SW480 (cell line): ENCODE data around the gene CHD9.

ENCODE experiments used
- DNase-seq: peaks from one replicate; pipeline ENCODE4 v3.0.0-alpha.2; 2016; ENCODE audit warnings: low spot score

The CHD9 gene

GRCh38 chr16:53094013-53094630 lies 39.3 kb downstream of the CHD9 start:
- DNase-seq: peak; percentile 36

GRCh38 chr16:53097190-53097589 lies 42.4 kb downstream of the CHD9 start:
- DNase-seq: no peak

- peak; percentile 76 for DNase-seq
Observed at GRCh38 chr16:53098526-53099317, 43.9 kb downstream of the CHD9 start.

GRCh38 chr16:53099318-53100130 lies 44.7 kb downstream of the CHD9 start:
- peak; percentile 95 for DNase-seq

GRCh38 chr16:53100131-53100748 lies 45.4 kb downstream of the CHD9 start:
- DNase-seq: no peak

- DNase-seq: no peak
Observed at GRCh38 chr16:53100889-53101288, 46.1 kb downstream of the CHD9 start.

GRCh38 chr16:53103811-53104210 lies 49.0 kb downstream of the CHD9 start:
- DNase-seq: no peak

GRCh38 chr16:53105565-53105964 lies 50.8 kb downstream of the CHD9 start:
- DNase-seq: no peak

- DNase-seq: no peak
Observed at GRCh38 chr16:53111078-53111791, 56.4 kb downstream of the CHD9 start.

- DNase-seq: no peak
Observed at GRCh38 chr16:53112015-53112414, 57.2 kb downstream of the CHD9 start.

- no peak for DNase-seq
Observed at GRCh38 chr16:53115047-53115446, 60.3 kb downstream of the CHD9 start.

- no peak for DNase-seq
Observed at GRCh38 chr16:53115773-53116172, 61.0 kb downstream of the CHD9 start.

GRCh38 chr16:53121043-53121620 lies 66.3 kb downstream of the CHD9 start:
- no peak for DNase-seq

GRCh38 chr16:53121661-53122060 lies 66.9 kb downstream of the CHD9 start:
- DNase-seq: no peak

- no peak for DNase-seq
Observed at GRCh38 chr16:53123747-53124146, 69.0 kb downstream of the CHD9 start.

GRCh38 chr16:53126390-53126789 lies 71.6 kb downstream of the CHD9 start:
- no peak for DNase-seq

- no peak for DNase-seq
Observed at GRCh38 chr16:53129281-53130158, 74.7 kb downstream of the CHD9 start.

- DNase-seq: peak; percentile 88
Observed at GRCh38 chr16:53130159-53131049, 75.6 kb downstream of the CHD9 start.

- DNase-seq: peak; percentile 6
Observed at GRCh38 chr16:53131050-53131362, 76.2 kb downstream of the CHD9 start.
